ENCODE measurements around the gene TREX2. TPM values are rescaled to one million over a fixed set of nuclear protein-coding genes. Genes with fewer than 3 reads are reported as not detected.

TREX2 gene
- total and polyA plus RNA-seq, 2 of the 4 experiments (the other 2 are of a cell fraction) = 0.36 to 0.84 TPM

GRCh38 chrX:153476666-153477363 lies 31.0 kb upstream of the TREX2 start:
- H4K20me1 ChIP-seq (ENCODE audit: insufficient read depth, low read length) = no peaks in the 10 kb centered on the region
- no peaks in the 10 kb centered on the region for H3K27me3 ChIP-seq (ENCODE audit: control insufficient read depth, insufficient read depth, low read length)
- H3K4ac ChIP-seq (ENCODE audit: low read depth, low read length) = peak overlapping the region; percentile 99
- H4K91ac ChIP-seq (ENCODE audit: insufficient read depth, low read depth, low read length) = peak overlapping the region; percentile 98
- ATAC-seq (ENCODE audit: low read depth) (peak; percentile 75), DNase-seq (peak; percentile 59)
- dilution Hi-C loops (cut with HindIII; ENCODE audit: low sequenced_read_pairs, unreplicated experiment) = no loop called here
- peak overlapping the region; percentile 94 for H2AK9ac ChIP-seq (replicated peaks; ENCODE audit: low read depth, low read length, poor library complexity)
- H3K27ac ChIP-seq (ENCODE audit: insufficient read depth, low read length) = peak overlapping the region; percentile 86
- peak overlapping the region; percentile 91 to 93 for H4K8ac ChIP-seq (ENCODE audit: low read depth in 2 of 2, low read length in 2 of 2)
- H2BK15ac ChIP-seq (ENCODE audit: low read depth, low read length) = peak overlapping the region; percentile 100; the same call in 2 of the 3 replicates
- peak overlapping the region; percentile 98 for H2AK5ac ChIP-seq (ENCODE audit: low read depth, low read length)
- H3K4me2 ChIP-seq (ENCODE audit: low read depth, low read length) = no peak overlapping the region; the same call in 1 of the 2 replicates
- no peak overlapping the region for H3K9ac ChIP-seq (ENCODE audit: low read depth, low read length)
- H3K23ac ChIP-seq (ENCODE audit: low read depth, low read length) = peak overlapping the region; percentile 94
- in situ Hi-C loops (cut with MboI; ENCODE audit: low sequenced_read_pairs) = no loop called here
- peak overlapping the region; percentile 97; the same call in 1 of the 2 replicates for H3K14ac ChIP-seq (replicated peaks; ENCODE audit: low read depth, low read length)
- no TSS peak for BruUV-seq (replicated peaks)
- H4K5ac ChIP-seq (ENCODE audit: low read depth, low read length) = peak overlapping the region; percentile 85
- H3K56ac ChIP-seq (ENCODE audit: extremely low read depth, insufficient read depth, low read length) = peak overlapping the region; percentile 32; the same call in 1 of the 2 replicates
- peak overlapping the region; percentile 85 for H2AFZ ChIP-seq (replicated peaks; ENCODE audit: low read length, poor library complexity)
- intact Hi-C loops (cut with micrococcal nuclease) = no loop called here
- peaks cover 23% of the 10 kb centered on the region for H3K9me1 ChIP-seq (ENCODE audit: insufficient read depth, low read length)
- peak overlapping the region; percentile 92 for H3K18ac ChIP-seq (ENCODE audit: low read depth, low read length)
- H3K9me3 ChIP-seq (ENCODE audit: control insufficient read depth, insufficient read depth, low read length) = no peaks in the 10 kb centered on the region
- no peak overlapping the region for H3K4me3 ChIP-seq (ENCODE audit: insufficient read depth, low read depth, low read length)
- ChIA-PET POLR2A (ENCODE audit: unreplicated experiment) (interaction anchor here (0.6 kb wide), 2 partner anchors 30 to 31 kb away, joined by 3 read pairs; no protein-coding TSS in a partner anchor), CTCF (no interaction called here)
- peaks cover 26% of the 10 kb centered on the region for H3K4me1 ChIP-seq (ENCODE audit: control insufficient read depth, insufficient read depth, low read length)
- H3K36me3 ChIP-seq (ENCODE audit: control insufficient read depth, insufficient read depth, low read length) = no peaks in the 10 kb centered on the region
- H2BK20ac ChIP-seq (ENCODE audit: low read depth, low read length) = peak overlapping the region; percentile 99
- peak overlapping the region; percentile 99 for H2BK120ac ChIP-seq (ENCODE audit: low read depth, low read length)
- H3K79me1 ChIP-seq (ENCODE audit: low read depth in 1 of 2, low read length in 2 of 2) = peaks cover 0 to 5% of the 10 kb centered on the region in 2 experiments; a peak in 1 of 4 replicates
- no CpG with 5 or more reads among the region's 16 CpGs for WGBS, 2 experiments (ENCODE audit: extremely low coverage in 2 of 2, insufficient read length in 1 of 2)
- H2BK5ac ChIP-seq (ENCODE audit: low read depth, low read length, poor library complexity, severe bottlenecking) = peak overlapping the region; percentile 80
- TF ChIP-seq ELK1 (IDR thresholded peaks at IDR 0.05; ENCODE audit: borderline replicate concordance, low read depth, low read length) = no peak
- no peak for TF ChIP-seq POLR2A (IDR thresholded peaks at IDR 0.05; ENCODE audit: low read depth, low read length)
- no peak for TF ChIP-seq BHLHE40 (IDR thresholded peaks at IDR 0.05; ENCODE audit: low read depth, low read length)
- no peak; the same call in 1 of the 2 replicates for TF ChIP-seq MAZ (IDR thresholded peaks at IDR 0.05; ENCODE audit: borderline replicate concordance, low read depth, low read length)
- TF ChIP-seq, protein P1, sequence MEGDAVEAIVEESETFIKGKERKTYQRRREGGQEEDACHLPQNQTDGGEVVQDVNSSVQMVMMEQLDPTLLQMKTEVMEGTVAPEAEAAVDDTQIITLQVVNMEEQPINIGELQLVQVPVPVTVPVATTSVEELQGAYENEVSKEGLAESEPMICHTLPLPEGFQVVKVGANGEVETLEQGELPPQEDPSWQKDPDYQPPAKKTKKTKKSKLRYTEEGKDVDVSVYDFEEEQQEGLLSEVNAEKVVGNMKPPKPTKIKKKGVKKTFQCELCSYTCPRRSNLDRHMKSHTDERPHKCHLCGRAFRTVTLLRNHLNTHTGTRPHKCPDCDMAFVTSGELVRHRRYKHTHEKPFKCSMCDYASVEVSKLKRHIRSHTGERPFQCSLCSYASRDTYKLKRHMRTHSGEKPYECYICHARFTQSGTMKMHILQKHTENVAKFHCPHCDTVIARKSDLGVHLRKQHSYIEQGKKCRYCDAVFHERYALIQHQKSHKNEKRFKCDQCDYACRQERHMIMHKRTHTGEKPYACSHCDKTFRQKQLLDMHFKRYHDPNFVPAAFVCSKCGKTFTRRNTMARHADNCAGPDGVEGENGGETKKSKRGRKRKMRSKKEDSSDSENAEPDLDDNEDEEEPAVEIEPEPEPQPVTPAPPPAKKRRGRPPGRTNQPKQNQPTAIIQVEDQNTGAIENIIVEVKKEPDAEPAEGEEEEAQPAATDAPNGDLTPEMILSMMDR (conservative IDR thresholded peaks at IDR 0.05; ENCODE audit: low read depth, low read length) = no peak
- TF ChIP-seq CEBPB (IDR thresholded peaks at IDR 0.05; ENCODE audit: low read depth, low read length) = no peak
- no peak for TF ChIP-seq USF2 (IDR thresholded peaks at IDR 0.05; ENCODE audit: low read depth, low read length)
- no peak for TF ChIP-seq RAD21 (IDR thresholded peaks at IDR 0.05; ENCODE audit: low read length)
- no peak for TF ChIP-seq RFX5 (IDR thresholded peaks at IDR 0.05; ENCODE audit: low read depth, low read length)
- TF ChIP-seq FOS (IDR thresholded peaks at IDR 0.05; ENCODE audit: low read depth, low read length) = no peak
- TF ChIP-seq SMC3 (IDR thresholded peaks at IDR 0.05; ENCODE audit: low read depth, low read length) = no peak
- no peak for TF ChIP-seq MAFK (IDR thresholded peaks at IDR 0.05; ENCODE audit: low read depth, low read length)
- no peak for TF ChIP-seq CHD1 (IDR thresholded peaks at IDR 0.05; ENCODE audit: low read depth, low read length)
- no peak for TF ChIP-seq RCOR1 (IDR thresholded peaks at IDR 0.05; ENCODE audit: insufficient replicate concordance, low read length)
- no peak for TF ChIP-seq MXI1 (IDR thresholded peaks at IDR 0.05; ENCODE audit: borderline replicate concordance, low read depth, low read length)

Measured in IMR-90 (cell line).